HG02870 (cell line): ENCODE results near the gene DYNLT2B.
A peak's percentile ranks its signal among the peaks of the same experiment; 100 is the strongest.
"Not testable (repeated sequence)": the region's sequence is repeated elsewhere in the genome, so short reads cannot be mapped to it uniquely, and the experiment has no call there.

Experiments used
- ATAC-seq: cut with Tn5 transposase; IDR thresholded peaks from one replicate; pipeline ENCODE4 v1.9.1; 2021; ENCODE audit warnings: mild to moderate bottlenecking, moderate library complexity; ENCODE audit not compliant: unreplicated experiment

Gene DYNLT2B

DNA sequence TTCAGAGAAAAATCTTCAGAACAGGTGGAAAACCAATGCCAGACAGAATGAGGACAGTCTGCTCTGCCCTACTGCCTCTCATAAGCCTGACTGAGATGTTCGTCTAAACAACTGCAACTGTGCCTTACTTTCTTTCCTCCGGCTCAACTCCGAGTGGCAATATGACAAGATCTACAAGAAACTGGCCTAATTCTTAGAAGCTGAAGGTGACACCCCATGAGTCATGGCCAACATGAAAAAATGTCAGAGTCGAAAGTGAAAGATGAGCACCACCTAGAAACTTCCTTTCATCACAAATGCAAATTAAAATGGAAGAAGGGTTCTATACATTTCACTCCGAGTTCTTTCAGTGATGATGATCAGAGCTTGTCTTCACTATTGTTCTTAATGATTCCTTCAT, 43.5 kb downstream of the DYNLT2B start:
- peak; percentile 81 for ATAC-seq

DNA sequence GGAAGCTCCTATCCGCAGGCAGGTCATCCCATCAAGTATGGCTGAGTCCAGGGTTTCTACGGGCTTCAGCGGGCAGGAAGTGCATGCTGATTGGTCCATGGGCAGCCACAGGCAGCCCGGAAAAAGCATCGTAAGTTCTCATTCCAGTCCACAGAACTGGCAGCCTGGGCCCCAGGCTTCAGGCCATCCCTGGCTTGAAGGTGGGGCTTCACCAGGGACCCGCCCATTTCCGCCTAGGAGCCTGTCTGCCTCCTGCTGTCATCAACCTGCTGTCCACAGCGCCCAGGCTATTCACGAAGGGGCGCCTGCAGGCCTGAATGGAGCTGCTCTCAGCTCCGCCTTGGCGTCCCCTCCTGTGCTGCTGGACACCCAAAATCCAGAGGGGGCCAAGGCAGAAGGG, 44.4 kb downstream of the DYNLT2B start:
- ATAC-seq = no peak

DNA sequence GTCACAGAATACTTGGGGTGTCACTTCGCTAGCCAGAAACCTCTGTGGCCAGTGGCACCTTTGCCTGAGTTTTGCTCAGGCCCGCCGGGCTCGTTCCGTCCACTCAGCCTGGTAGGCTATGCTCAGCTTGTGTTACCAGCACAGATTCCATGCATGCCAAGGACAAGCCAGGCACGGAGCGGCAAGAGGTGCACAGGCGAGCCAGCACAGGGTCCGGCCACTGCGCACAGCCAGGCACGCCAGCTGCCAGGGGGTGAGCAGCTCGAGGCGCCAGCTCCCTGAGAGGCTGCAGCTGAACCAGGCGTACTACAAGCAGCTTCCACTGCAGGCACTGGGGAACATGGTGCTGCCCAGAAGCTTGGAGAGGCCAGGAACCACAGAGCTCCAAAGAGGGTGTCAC, 45.2 kb downstream of the DYNLT2B start:
- ATAC-seq = no peak

DNA sequence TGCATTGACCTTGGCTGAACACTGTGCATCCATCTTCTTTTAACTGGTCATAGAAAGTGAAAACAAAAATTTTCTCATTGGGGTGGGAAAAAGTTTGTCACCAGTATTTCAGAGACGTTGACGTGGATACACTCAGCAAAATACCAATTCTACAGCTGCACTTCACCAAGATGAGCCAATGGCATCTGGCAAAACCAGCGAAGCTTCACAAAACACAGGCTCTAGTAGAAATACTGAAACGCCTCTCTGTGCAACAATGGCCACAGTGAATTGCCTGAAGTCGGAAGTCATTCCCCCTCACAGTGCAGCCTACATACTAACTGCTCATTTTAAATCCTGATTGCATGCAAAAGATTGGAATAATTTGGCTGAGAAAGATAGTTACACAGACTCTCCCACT, 47.5 kb downstream of the DYNLT2B start:
- no peak for ATAC-seq

DNA sequence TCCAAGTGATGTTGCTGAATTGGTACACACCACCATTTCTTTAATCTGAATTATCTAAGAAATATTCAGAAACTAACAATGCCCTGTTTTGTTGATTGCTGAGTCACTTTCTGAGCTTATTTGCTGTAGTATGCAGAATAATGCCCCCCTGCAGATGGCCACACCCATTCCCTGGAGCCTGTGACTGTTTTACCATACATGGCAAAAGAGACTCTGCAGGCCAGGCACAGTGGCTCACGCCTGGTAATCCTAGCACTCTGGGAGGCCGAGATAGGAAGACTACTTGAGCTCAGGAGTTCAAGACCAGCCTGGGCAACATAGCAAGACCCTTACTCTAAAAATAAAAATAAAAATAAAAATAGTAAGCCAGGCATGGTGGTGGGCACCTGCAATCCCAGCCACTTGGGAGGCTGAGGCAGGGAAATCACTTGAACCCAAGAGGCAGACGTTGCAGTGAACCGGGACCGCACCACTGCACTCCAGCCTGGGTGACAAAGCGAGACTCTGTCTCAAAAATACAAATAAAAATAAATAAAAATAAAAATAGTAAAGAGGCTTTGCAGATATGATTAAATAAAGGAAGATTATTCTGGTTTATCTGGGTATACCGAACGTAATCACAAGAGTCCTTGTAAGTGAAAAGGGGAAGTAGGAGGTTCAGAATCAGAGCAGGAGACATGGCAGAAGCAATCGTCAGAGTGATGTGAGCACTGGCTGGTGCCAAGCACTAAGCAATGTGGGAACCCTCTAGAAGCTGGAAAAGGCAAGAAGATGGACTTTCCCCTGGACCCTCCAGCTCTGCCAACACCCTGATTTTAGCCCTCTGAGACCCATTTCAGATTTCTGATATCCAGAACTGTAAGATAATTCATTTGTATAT, 49.5 kb downstream of the DYNLT2B start:
- ATAC-seq = no peak

DNA sequence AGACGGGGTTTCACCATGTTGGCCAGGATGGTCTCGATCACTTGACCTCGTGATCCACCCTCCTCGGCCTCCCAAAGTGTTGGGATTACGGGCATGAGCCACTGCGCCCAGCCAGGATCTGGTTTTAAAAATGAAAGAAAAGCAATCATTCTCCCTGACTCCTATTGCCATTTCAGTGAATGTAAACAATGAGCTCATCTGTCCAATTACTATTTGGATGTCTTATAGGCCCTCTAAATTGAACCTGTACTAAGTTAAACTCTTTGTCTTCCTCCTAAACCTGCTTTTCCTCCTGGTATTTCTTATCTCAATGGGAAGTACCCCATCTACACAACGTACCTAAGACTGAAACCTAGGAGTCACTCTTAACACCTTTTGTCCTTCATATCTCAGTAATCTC, 54.2 kb downstream of the DYNLT2B start:
- no peak for ATAC-seq

DNA sequence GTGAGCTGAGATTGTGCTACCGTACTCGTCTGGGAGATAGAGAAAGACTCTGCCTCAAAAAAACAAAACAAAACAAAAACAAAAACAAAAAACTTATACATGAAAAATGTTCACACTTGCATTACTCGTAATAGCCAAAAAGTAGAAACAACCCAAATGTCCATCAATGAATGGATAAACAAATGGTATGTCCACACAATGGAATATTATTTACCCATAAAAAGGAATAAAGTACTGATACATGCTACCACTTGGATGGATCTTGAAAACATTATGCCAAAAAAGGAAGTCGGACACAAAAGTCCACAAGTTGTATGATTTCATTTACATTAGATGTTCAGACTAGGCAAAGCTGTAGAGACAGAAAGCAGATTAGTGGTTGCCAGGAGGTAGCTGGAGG, 57.3 kb downstream of the DYNLT2B start:
- ATAC-seq = no peak

DNA sequence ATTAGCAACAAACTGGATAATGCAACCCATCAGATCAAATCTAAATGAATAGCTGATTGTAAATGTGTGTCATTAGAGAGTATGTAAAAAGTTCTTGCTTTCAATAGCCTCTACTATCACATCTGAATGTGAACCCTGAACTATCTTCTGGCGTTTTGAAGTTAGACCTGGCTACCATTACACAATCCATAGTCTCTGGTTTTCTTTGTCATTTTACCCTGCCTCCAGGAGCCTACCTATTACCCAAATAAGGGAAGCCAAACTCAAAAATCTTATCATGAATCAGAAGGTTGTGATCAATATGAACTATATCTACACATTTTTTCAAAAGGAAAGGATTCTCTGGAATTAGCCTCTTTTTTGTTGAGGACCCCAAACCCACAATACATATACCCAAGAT, 62.3 kb downstream of the DYNLT2B start:
- ATAC-seq = no peak

DNA sequence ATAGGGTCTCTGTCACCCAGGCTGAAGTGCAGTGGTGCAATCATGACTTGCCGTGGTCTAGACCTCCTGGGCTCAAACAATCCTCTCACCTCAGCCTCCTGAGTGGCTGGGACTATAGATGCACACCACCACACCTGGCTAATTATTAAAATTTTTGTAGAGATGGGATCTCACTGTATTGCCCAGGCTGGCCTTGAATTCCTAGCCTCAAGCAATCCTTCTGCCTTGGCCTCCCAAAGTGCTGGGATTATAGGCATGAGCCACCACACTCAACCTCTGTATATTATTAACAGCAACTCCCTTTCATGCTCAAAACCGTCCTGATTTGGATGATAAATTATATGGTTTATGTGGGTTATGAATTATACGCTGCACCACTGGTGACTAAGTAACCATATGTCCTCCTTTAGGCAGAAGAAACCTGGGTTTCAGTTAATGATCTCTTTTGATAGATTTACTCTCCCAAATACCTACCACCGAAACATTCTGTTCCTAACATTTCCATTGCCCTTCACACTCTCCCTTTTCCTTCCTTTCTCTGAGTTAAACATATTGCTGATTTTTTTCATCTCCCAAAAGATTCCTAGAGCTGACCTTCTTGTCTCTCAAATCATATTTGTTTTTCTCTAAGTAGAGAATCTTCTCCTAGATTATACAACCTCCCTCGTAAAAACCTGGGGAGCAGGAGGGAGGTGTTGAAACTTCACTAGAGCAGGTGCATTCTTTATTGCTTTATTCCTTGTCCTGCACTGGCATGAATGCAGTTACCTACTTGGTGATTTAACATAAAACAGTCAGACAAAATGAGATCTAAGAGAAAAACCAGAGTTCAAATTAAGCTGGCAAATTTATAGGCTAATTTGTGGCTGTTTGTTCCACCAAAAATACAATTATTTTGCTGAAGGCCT, 63.4 kb downstream of the DYNLT2B start:
- no peak for ATAC-seq

DNA sequence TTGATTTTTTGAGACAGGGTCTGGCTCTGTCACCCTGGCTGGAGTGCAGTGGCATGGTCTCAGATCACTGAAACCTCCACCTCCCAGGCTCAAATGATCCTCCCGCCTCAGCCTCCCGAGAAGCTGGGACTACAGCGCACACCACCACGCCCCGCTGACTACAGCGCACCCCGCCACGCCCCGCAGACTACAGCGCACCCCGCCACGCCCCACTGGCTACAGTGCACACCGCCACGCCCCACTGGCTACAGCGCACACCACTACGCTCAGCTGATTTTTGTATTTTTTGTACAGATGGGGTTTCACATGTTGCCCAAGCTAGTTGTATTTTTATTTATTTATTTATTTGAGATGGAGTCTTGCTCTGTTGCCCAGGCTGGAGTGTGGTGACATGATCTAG, 66.1 kb downstream of the DYNLT2B start:
- ATAC-seq = no peak

DNA sequence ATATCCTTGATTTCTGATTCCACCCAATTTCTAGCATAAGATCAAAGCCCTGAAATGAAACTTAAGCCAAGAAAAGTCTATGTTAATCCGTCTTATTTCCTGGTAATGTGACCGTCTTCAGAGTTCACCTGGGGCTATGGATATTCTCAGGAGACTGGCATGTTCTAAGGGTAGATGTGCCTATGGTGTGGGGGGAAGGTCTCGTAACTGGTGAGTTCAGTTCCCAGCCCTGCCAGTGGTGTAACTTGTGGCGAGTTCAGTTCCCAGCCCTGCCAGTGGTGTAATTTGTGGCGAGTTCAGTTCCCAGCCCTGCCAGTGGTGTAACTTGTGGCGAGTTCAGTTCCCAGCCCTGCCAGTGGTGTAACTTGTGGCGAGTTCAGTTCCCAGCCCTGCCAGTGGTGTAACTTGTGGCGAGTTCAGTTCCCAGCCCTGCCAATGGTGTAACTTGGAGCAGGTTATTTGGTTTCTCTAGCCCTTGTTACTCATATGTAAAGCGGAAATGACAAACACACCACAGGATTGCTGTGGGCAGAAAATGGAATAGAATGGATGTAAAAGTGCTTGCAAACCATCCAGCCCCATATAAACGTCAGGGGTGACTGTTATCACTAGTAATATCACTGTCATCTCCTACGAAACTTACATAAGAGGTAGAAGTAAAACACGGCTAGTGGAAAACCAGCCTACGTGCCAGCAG, 71.3 kb downstream of the DYNLT2B start:
- ATAC-seq = no peak

DNA sequence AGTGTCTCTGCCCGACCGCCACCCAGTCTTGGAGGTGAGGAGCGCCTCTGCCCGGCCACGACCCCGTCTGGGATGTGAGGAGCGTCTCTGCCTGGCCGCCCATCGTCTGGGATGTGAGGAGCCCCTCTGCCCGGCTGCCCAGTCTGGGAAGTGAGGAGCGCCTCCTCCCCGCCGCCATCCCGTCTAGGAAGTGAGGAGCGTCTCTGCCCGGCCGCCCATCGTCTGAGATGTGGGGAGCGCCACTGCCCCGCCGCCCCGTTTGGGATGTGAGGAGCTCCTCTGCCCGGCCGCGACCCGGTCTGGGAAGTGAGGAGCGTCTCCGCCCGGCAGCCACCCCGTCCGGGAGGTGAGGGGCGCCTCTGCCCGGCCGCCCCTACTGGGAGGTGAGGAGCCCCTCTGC, 73.9 kb downstream of the DYNLT2B start:
- ATAC-seq = not testable (repeated sequence)

DNA sequence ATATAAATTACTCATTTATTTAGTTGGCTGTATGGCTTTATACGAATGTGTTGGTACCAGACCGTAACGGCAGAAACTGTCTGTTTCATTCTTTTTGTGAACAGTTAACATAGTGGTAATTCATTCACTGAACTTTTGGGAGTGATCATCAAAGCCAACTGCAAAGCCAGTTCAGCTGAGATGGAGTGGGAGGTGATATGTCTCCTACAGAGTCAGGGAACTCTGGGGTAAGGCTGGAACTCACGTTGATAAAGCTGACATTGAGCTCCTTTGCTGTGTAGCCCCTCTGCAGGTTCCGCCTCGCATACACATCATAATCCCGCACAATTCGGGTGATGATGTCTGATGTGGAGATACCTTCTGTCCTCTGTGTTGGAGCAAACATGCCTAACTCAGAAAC, 76.3 kb downstream of the DYNLT2B start:
- no peak for ATAC-seq
